HG03066 (cell line): ENCODE results near the gene ADCY7.

Experiments used
- ATAC-seq: cut with Tn5 transposase; IDR thresholded peaks from one replicate; pipeline ENCODE4 v1.9.1; 2021; ENCODE audit warnings: low read depth; ENCODE audit not compliant: unreplicated experiment

The ADCY7 gene

DNA sequence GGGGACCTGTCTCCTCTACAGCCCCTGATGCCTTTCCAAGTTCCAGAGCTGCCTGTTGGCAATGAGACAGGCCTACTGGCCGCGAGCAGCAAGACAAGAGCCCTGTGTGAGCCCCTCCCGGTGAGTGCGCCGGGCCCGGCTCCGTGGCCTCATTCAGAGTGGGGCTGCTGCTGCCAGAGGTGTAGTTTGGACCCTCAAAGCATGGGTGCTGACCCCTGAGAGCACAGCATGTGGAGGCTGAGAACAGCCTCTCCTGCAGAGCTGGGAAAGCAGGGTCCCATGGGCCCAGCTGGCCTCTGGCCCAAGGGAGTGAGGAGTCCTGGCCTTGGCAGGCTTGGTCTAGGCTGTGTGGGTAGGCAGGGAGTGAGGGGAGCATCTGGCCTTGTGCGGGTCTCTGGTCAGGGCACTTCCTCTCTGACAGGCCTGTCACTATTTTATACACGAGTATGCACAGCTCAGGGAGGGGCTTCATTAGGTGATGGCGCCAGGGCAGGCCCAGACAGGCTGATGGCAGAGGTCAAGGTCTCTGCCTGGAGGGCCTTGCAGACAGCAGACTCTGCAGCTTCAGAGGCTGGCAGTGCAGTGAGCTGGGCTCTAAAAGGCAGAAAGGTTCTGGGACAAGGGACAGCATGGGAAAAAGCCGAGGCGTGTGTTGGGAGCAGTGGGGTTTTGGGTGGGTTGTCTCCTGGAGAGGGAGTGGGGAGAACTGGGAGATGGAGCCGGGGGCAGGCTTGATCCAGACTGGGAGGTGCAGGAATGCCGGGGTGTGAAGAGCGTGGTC lies 43.4 kb downstream of the ADCY7 start:
- no peak for ATAC-seq

GRCh38 chr16:50310308-50311133 lies 44.2 kb downstream of the ADCY7 start:
- no peak for ATAC-seq

DNA sequence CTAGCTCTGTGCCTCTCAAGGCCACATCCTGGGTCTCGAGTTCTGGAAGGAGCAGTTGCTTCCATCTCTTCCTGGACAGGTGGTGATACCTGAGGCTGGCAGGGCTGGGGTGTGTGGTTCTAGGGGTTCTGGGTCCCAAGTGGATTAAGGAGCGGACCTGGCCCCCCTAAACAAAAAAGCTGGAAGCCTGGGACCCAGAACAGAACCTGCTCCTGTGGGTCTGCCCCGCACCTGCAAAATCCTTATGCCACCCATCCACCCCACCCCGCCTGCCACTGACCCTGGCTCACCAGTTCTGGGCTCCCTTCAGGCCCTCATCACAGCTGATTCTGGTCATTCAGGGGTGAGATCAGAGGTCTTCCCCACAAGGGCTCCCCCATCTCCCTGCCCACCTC lies 44.8 kb downstream of the ADCY7 start:
- ATAC-seq: no peak

GRCh38 chr16:50311891-50312501 lies 45.6 kb downstream of the ADCY7 start:
- ATAC-seq: no peak

DNA sequence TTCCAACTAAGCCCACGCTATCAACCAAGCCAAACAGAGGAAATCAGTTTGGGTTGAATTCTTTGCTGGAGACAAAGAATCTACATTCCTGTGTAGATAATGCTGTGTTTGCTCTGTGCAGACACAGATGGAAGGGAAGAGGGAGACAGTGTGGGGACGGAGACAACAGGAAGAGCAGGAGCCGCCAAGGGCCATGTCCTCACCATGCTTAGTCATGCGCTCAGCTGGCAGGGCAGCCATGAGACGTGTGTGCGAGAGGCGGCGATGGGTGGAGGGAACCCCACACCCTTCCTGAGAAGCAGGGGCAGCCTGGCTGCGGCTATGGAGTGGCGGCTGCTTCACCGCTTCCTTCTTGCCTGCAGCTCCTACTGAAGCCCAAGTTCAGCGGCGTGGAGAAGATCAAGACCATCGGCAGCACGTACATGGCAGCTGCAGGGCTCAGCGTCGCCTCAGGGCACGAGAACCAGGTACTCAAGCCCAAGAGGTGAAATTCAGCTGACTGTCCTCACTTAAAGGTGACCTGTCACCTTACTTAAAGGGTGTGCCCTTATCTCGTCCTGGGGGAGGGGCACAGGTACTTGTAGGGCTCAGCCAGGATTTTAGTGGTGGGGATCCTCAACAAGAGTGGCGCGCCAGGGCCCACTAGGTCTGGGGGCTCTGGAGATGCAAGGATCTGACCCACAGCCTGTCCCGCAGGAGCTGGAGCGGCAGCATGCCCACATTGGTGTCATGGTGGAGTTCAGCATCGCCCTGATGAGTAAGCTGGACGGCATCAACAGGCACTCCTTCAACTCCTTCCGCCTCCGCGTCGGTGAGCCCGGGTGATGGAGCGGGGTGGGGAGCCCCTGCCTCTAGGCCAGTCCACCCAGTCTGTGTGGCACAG lies 47.5 kb downstream of the ADCY7 start:
- no peak for ATAC-seq

GRCh38 chr16:50314665-50315064 lies 48.3 kb downstream of the ADCY7 start:
- ATAC-seq: no peak

DNA sequence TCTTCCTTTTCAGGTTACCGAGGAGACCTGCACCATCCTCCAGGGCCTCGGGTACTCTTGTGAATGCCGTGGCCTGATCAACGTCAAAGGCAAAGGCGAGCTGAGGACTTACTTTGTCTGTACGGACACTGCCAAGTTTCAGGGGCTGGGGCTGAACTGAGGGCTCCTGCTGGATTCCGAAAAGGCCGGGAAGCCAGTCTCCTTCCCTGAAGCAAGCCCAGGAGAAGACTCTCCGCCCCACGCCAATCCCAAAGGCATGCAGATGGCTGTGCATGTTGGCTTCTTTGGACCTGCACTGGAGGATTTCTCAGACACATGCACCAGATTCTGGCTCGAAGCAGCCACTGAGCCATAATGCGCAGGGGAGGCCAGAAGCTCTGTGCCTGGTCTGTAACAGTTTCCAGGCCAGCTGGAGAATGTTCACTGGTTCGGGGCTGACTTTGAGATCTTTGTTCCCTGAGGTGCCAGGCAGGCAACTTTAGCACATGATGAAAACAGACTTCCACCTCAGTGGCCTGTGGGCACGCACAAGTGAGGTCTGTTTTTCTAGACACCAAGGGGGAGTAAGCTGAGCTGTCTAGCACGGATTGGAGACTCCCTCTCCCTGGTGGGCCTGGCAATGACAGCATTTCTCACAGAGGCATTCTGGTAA lies 49.1 kb downstream of the ADCY7 start:
- ATAC-seq: no peak

GRCh38 chr16:50316102-50316847 lies 49.9 kb downstream of the ADCY7 start:
- ATAC-seq: no peak

- ATAC-seq: no peak
Observed at GRCh38 chr16:50316848-50317630, 50.7 kb downstream of the ADCY7 start.

- ATAC-seq: no peak
Observed at GRCh38 chr16:50318796-50319578, 52.6 kb downstream of the ADCY7 start.

GRCh38 chr16:50320310-50320709 lies 54.0 kb downstream of the ADCY7 start:
- no peak for ATAC-seq

DNA sequence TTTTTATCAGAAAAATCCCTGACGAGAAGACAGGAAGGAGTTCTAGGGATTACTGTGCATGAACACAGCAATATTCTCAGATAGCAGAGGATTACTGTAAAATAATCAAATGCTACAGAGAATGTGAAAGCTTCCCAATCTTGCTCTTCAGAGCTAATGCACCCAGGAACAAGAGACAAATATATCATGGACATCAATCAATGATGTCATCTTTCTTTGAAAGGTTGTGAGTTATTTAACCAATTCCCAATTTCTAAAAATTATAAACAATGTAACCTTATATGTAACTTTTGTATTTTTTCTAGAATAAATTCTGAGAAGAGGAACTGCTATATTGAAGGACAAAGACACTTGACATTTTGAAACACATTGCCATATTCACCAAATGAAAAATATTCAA lies 56.0 kb downstream of the ADCY7 start:
- no peak for ATAC-seq

DNA sequence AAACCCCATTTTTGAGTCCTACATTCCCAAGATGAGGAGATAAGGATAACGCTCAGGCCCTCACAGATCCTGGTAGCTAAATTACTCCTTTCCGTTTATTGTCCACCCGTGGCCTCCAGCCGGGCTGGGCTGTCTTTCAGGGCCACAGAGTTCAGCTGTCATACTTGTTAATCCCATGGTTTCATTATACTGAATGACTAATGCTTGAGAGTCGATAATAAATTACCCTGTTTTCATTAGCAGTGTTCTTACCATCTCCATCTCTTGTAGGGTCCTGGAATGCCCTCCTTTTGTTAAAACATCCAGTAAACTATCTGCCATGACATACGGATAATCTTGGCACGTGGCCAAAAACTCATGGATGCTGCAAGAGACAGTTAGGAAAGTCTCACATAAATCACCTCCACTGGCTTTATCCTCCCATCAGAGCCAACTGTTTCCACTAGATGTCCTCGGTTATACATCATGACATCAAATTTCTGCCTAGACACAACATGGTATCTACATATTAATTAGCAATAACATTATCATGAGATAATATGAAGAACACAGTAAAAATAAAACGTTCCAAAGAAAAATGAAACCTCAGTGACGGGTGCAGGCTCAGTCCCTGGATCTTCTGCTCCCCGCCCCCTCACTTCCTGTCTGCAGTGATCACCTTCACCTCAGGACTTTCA lies 57.1 kb downstream of the ADCY7 start:
- no peak for ATAC-seq

DNA sequence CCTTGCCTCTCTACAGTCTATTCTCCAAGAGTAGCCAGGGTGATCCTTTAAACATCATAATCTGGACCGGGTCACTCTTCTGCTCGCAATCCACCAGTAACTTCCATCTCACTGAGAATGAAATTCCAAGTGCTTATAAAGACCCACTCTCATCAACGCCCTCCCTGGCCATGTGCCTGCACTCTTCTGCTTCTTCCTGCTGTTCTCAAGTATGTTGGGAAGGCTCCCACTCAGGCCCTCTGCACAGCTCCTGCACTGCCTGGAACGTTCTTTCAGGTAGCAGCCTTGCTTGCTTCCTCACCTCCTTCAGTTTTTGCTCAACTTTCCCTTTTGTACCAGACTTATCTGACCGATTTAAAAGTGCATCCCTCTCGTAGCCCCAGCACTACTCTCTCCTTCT lies 58.0 kb downstream of the ADCY7 start:
- ATAC-seq: no peak

DNA sequence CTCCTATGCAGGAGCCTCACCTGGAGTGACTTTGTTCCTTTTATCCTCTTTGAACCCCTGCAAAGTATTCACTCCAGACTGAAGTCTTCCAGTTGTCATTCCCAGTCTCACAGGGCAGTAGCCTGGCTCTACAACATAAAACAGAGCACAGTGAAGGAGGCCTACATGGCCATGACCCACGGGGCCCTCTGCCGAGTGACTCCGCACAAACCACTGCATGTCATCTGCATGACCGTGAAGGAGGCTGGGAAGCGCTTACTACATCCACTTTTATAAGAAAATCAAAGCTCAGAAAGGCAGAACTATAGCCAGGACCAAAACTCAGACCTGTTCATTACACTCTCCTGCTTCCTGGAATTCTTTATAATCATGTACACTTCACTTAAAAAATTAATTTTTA lies 59.9 kb downstream of the ADCY7 start:
- no peak for ATAC-seq

DNA sequence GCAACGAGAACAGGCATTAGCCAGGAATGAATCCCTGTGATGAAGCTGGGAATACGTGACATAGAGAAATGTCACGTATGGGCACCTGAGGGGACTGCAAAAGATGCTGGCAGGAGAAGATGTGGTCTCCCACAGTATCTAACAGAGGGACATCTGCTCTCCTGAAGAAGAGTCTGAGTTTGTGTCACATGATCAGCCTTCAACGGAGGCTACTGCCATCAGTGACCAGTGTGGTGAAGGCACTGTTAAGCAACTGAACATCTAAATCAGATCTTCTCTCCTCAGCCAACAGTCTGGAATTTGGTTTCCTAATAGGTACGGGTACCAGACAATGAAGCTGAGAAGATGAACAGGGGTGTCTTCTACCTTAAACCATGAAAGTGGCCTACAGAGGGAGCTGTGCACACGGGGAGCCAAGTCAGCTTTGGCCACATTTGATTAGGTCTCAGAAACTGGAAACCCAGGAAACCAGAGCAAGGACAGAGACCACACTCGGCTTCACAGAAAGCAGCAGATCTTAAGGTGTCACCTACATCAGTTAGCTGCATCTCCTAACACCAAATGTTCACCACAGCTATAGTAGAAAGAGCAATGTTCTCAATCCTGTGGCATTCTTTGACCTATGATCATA lies 60.6 kb downstream of the ADCY7 start:
- peak; percentile 62 for ATAC-seq
